ENCODE data around the gene TFAP2A. TPM values are rescaled to one million over a fixed set of nuclear protein-coding genes. Genes with fewer than 3 reads are reported as not detected.

TFAP2A gene
- total and polyA plus RNA-seq, 4 donors, result 0.23 to 0.63 (median 0.38) TPM; not detected in 1

DNA sequence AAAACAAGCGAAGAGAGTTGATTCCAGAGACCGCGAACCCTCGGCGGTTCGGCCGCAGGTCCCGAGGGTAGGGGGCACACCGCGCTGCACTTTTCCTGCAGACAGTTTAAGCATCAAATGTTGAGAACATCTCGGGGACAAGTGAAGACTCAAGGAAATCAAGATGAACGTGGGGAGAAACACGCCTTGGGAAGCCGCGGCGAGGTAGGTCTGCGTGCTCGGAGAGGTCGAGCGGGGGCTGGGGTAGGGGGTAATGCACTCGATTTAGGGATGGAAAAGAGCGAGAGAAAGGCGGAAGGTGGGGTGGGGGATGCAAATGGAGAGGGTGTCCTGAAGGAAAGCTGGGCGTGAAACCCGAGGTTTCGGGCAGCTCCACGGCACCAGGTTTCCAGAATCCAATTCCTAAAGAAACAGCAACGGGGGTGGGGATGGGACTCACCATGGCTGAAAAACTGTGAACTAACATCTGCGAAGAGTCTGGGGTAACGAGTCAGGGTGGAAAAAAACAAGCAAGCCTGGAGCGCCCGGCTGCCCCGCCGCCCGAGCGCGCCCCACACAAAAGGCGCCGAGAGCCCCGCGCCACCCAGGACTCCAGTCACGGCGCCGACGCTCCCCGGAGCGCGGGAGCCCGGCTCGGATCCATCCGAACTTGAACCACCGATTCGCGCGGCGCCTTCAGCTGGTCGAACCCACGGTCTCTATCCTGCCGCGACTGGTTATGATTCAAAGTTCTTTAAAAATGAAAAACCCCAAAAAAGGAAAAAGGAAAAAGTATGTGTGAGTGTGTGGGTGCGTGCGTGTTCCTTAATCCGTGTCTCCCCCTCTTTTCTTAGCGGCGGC is 3.5 kb downstream of the TFAP2A start:
- ATAC-seq (ENCODE audit: low FRiP score) (no peak), DNase-seq (no peak)
- Histone ChIP-seq H3K27ac (ENCODE audit: low read depth in 1 of 2, low read length in 2 of 2) (no peak overlapping the region), H3K4me3 (ENCODE audit: low read length in 2 of 2) (peak overlapping the region; percentile 77 to 84), H3K9me3 (ENCODE audit: control insufficient read depth, low read length) (no peaks in the 10 kb centered on the region), H3K27me3 (ENCODE audit: control insufficient read depth in 1 of 2, insufficient read depth in 2 of 2, low read length in 1 of 2) (no peaks in the 10 kb centered on the region), H3K36me3 (ENCODE audit: control insufficient read depth in 1 of 2, insufficient read depth in 2 of 2, low read length in 1 of 2) (no peaks in the 10 kb centered on the region), H3K4me1 (ENCODE audit: control insufficient read depth in 1 of 2, insufficient read depth in 2 of 2, low read length in 2 of 2) (no peaks in the 10 kb centered on the region)
- 4 to 5% methylated on average over 64 to 65 of the region's 65 CpGs for WGBS, 2 donors
- intact Hi-C loops (cut with DNase I), result no loop called here

DNA sequence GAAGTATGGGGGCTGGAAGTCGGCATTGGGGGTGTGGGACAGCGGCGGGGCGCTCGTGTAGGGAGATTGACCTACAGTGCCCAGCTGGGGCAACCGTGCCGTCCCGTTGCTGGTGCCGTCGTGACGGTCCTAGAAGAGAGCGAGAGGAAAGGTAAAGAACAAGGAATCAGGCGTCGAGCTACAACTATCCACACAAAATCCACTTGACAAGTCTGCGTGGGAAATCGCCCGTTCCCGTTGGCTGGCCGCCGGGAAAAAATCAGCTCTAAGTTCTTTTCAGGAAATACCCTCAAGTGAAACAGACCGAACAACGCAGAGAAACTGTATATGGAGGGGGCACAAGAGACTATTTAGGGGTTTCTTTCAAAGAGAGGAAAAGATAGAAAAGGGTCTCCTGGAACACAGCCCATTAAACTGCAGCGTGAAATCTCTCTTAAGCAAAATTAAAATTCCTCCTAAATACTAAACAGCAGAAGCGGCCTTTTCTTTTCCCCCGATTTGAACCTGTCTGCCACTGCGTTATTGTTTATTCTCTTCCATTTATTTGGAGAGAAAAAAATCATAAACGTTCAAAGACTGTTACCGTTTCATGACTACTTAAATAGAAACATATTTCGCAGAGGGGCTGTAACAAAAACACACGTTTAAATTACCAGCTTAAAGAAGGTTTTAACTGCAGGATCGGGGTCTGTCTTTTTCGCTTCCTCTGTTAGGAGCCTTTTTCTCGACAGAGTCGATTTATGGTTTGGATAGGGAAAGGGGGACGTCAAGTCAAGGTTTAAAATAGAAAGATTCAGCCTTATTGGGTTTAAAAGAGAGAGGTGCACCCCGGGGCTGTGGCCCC is 4.4 kb downstream of the TFAP2A start:
- intact Hi-C loops (cut with DNase I), result no loop called here

DNA sequence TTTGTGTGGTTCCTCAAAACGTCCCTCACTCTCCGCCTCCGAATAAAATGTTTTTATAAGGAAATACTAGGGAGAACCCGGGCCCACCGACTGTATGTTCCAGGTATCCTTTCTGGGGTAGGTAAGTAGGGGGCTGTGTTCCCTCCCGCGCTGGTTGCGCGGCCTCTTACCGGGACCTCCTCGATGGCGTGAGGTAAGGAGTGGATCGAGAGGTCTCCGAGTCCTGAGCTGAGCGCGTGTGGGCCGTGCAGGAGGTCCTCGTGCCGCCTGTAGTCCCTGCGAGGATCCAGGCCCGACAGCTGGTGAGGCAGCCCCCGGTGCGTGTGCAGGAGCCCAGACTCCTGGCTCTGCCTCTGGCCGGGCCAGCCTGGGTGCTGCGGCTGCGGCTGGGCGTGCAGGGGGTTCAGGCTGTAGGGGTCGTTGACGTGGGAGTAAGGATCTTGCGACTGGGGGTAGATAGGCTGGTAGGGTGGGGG is 5.1 kb downstream of the TFAP2A start:
- Histone ChIP-seq H3K4me1 (ENCODE audit: control insufficient read depth in 1 of 2, insufficient read depth in 2 of 2, low read length in 2 of 2) (no peaks in the 10 kb centered on the region), H3K4me3 (ENCODE audit: low read length in 2 of 2) (no peak overlapping the region), H3K27me3 (ENCODE audit: control insufficient read depth in 1 of 2, insufficient read depth in 2 of 2, low read length in 1 of 2) (no peaks in the 10 kb centered on the region), H3K36me3 (ENCODE audit: control insufficient read depth in 1 of 2, insufficient read depth in 2 of 2, low read length in 1 of 2) (no peaks in the 10 kb centered on the region), H3K27ac (ENCODE audit: low read depth in 1 of 2, low read length in 2 of 2) (no peak overlapping the region), H3K9me3 (ENCODE audit: control insufficient read depth, low read length) (no peaks in the 10 kb centered on the region)
- ATAC-seq (ENCODE audit: low FRiP score) (no peak), DNase-seq (no peak)
- intact Hi-C loops (cut with DNase I), result no loop called here
- WGBS, 2 donors, result 13 to 25% methylated on average over 27 to 30 of the region's 30 CpGs

More for the DNA sequence above, 4.4 kb downstream of the TFAP2A start:
- Histone ChIP-seq H3K27me3 (ENCODE audit: control insufficient read depth in 1 of 2, insufficient read depth in 2 of 2, low read length in 1 of 2) (no peaks in the 10 kb centered on the region), H3K9me3 (ENCODE audit: control insufficient read depth, low read length) (no peaks in the 10 kb centered on the region), H3K4me3 (ENCODE audit: low read length in 2 of 2) (no peak overlapping the region), H3K4me1 (ENCODE audit: control insufficient read depth in 1 of 2, insufficient read depth in 2 of 2, low read length in 2 of 2) (no peaks in the 10 kb centered on the region), H3K36me3 (ENCODE audit: control insufficient read depth in 1 of 2, insufficient read depth in 2 of 2, low read length in 1 of 2) (no peaks in the 10 kb centered on the region), H3K27ac (ENCODE audit: low read depth in 1 of 2, low read length in 2 of 2) (no peak overlapping the region)
- ATAC-seq (ENCODE audit: low FRiP score) (no peak), DNase-seq (no peak)
- 14 to 25% methylated on average over 35 to 36 of the region's 36 CpGs for WGBS, 2 donors

DNA sequence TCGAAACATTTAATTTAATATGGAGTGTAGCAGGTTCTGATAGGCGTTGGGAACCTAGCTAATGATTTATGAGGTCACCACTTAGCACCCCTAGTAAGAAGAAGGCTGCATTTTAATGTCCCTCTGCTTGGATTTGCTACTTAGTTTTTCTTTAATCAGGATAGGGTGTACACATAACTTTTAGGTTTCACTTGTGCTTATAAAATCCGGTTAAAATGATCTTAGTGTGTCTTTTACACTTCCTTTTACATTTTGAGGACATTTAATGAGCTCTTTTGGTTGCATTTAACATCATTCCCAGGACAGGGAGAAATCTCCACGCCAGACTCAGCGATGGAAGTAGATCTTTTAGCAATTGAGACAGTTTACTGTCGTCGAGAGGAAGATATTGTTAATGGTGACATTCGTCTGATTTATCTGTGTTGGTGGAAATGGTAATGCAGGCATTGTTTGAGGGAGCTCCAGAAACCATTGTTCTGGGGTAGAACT is 5.6 kb downstream of the TFAP2A start:
- no peaks in the 10 kb centered on the region for H3K36me3 ChIP-seq (ENCODE audit: control insufficient read depth in 1 of 2, insufficient read depth in 2 of 2, low read length in 1 of 2)
- intact Hi-C loops (cut with DNase I), result no loop called here
- 20 to 43% methylated on average over 8 of the region's 8 CpGs for WGBS, 2 donors
- H3K27me3 ChIP-seq (ENCODE audit: control insufficient read depth in 1 of 2, insufficient read depth in 2 of 2, low read length in 1 of 2), result no peaks in the 10 kb centered on the region
- H3K9me3 ChIP-seq (ENCODE audit: control insufficient read depth, low read length), result no peaks in the 10 kb centered on the region
- DNase-seq (no peak), ATAC-seq (ENCODE audit: low FRiP score) (no peak)
- no peaks in the 10 kb centered on the region for H3K4me1 ChIP-seq (ENCODE audit: control insufficient read depth in 1 of 2, insufficient read depth in 2 of 2, low read length in 2 of 2)
- no peak overlapping the region for H3K4me3 ChIP-seq (ENCODE audit: low read length in 2 of 2)
- H3K27ac ChIP-seq (ENCODE audit: low read depth in 1 of 2, low read length in 2 of 2), result no peak overlapping the region

DNA sequence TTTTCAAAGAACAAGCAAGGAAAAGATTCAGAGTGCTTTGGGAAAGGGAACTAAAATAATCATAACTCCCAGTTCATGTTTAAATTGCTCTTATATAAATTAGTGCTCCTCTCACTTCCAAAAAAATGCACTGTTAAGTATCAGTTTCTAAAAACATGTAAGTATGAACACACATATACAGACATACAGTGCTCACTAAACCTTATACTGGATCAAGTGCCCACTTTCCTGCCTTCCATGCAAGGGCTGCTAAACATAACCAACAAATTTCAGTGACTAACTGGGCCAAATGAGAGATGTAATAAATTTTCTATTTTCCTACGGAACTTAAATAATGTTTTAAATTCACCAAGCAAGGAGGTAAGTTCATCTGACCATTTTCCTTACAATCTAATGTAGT is 6.4 kb downstream of the TFAP2A start:
- Histone ChIP-seq H3K36me3 (ENCODE audit: control insufficient read depth in 1 of 2, insufficient read depth in 2 of 2, low read length in 1 of 2) (no peaks in the 10 kb centered on the region), H3K9me3 (ENCODE audit: control insufficient read depth, low read length) (no peaks in the 10 kb centered on the region), H3K27ac (ENCODE audit: low read depth in 1 of 2, low read length in 2 of 2) (no peak overlapping the region), H3K4me1 (ENCODE audit: control insufficient read depth in 1 of 2, insufficient read depth in 2 of 2, low read length in 2 of 2) (peaks cover 0 to 1% of the 10 kb centered on the region in 2 donors), H3K4me3 (ENCODE audit: low read length in 2 of 2) (no peak overlapping the region), H3K27me3 (ENCODE audit: control insufficient read depth in 1 of 2, insufficient read depth in 2 of 2, low read length in 1 of 2) (no peaks in the 10 kb centered on the region)
- ATAC-seq (ENCODE audit: low FRiP score) (no peak), DNase-seq (no peak)
- WGBS, 2 donors, result 17 to 40% methylated on average over 1 of the region's 1 CpG
- intact Hi-C loops (cut with DNase I), result no loop called here

DNA sequence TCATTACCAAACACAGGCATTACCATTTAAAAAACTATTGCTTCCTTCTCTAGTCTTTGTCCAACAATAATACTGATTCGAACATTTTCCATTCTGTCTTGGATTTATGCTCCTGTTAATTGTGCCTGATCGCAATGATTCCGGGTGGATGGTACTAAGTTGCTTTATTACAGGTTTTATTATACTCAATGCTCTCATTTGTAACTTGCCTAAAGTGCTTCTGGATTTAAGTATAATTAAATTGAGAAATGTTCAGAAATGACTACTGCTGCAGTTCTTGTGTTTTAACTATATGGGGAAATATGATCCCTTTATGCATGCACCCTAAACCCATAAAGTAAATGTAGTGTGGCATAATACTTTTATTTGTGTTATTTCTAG is 7.2 kb downstream of the TFAP2A start:
- intact Hi-C loops (cut with DNase I), result no loop called here
- H3K4me1 ChIP-seq (ENCODE audit: control insufficient read depth in 1 of 2, insufficient read depth in 2 of 2, low read length in 2 of 2), result peaks cover 0 to 4% of the 10 kb centered on the region in 2 donors
- H3K27me3 ChIP-seq (ENCODE audit: control insufficient read depth in 1 of 2, insufficient read depth in 2 of 2, low read length in 1 of 2), result no peaks in the 10 kb centered on the region
- DNase-seq, result no peak
- no peak for ATAC-seq (ENCODE audit: low FRiP score)
- WGBS, 2 donors, result 20 to 43% methylated on average over 3 of the region's 3 CpGs
- H3K9me3 ChIP-seq (ENCODE audit: control insufficient read depth, low read length), result no peaks in the 10 kb centered on the region
- H3K4me3 ChIP-seq (ENCODE audit: low read length in 2 of 2), result no peak overlapping the region
- H3K36me3 ChIP-seq (ENCODE audit: control insufficient read depth in 1 of 2, insufficient read depth in 2 of 2, low read length in 1 of 2), result no peaks in the 10 kb centered on the region
- no peak overlapping the region for H3K27ac ChIP-seq (ENCODE audit: low read depth in 1 of 2, low read length in 2 of 2)

DNA sequence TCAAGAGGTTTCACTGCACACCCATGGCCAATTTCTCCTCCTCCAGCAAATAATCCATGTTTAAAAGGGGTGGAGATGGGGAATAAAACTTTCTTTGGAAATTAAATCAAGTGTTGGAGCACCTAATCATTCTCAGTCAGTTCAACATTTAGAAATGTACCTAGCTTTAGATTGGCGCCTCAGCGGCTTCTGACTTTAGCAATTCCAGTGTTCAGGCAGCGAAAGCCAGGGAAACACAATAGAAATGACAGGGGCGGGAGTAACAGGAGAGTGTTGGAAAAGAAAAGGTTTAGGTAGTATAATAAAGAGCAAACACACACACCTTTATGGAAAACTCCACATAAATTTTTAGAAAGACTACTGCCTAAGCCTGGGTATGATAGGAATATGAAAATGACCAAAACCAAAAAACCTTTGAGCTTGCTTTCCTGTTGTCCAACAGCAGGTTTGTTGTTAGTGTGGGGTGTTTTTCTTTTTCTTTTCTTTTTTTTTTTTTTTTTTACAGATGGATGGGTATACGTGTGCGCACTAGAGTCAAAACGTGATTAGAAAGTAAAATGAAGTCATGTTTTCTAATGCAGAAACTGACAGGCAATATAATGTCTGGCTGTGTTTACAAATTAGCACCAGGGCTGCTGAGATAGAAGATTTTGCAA is 7.7 kb downstream of the TFAP2A start:
- intact Hi-C loops (cut with DNase I), result no loop called here
- no peak for DNase-seq
- Histone ChIP-seq H3K27ac (ENCODE audit: low read depth in 1 of 2, low read length in 2 of 2) (no peak overlapping the region), H3K27me3 (ENCODE audit: control insufficient read depth in 1 of 2, insufficient read depth in 2 of 2, low read length in 1 of 2) (no peaks in the 10 kb centered on the region), H3K4me3 (ENCODE audit: low read length in 2 of 2) (no peak overlapping the region), H3K36me3 (ENCODE audit: control insufficient read depth in 1 of 2, insufficient read depth in 2 of 2, low read length in 1 of 2) (no peaks in the 10 kb centered on the region), H3K4me1 (ENCODE audit: control insufficient read depth in 1 of 2, insufficient read depth in 2 of 2, low read length in 2 of 2) (peaks cover 0 to 4% of the 10 kb centered on the region in 2 donors), H3K9me3 (ENCODE audit: control insufficient read depth, low read length) (no peaks in the 10 kb centered on the region)
- WGBS, 2 donors, result 22 to 48% methylated on average over 7 of the region's 7 CpGs
- ATAC-seq (ENCODE audit: low FRiP score), result no peak

DNA sequence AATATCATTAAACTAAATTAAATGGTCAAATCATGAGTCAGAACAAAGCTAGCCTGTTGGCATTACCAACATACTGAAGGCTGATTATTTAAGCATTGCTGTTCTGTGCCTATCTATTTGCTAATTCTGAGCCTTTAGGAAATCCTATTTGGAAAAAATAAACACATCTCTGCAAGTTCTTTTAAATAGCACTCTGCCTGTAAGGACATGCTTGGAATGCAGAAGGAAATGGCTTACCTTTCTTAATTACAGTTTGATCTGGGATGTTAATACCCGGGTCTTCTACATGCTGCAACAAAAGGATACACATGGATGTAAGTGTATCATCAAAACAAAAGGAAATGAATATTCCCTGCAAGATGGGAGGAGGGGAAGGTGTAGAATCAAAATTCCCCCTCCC is 8.3 kb downstream of the TFAP2A start:
- intact Hi-C loops (cut with DNase I), result no loop called here
- Histone ChIP-seq H3K27me3 (ENCODE audit: control insufficient read depth in 1 of 2, insufficient read depth in 2 of 2, low read length in 1 of 2) (no peaks in the 10 kb centered on the region), H3K4me1 (ENCODE audit: control insufficient read depth in 1 of 2, insufficient read depth in 2 of 2, low read length in 2 of 2) (peaks cover 0 to 4% of the 10 kb centered on the region in 2 donors), H3K4me3 (ENCODE audit: low read length in 2 of 2) (no peak overlapping the region), H3K9me3 (ENCODE audit: control insufficient read depth, low read length) (no peaks in the 10 kb centered on the region), H3K36me3 (ENCODE audit: control insufficient read depth in 1 of 2, insufficient read depth in 2 of 2, low read length in 1 of 2) (no peaks in the 10 kb centered on the region), H3K27ac (ENCODE audit: low read depth in 1 of 2, low read length in 2 of 2) (no peak overlapping the region)
- no peak for ATAC-seq (ENCODE audit: low FRiP score)
- WGBS, 2 donors, result 21 to 39% methylated on average over 1 of the region's 1 CpG
- no peak for DNase-seq
